Esophagus muscularis mucosa (tissue), 4 donors: ENCODE measurements around the gene PPRC1.

Experiments
- CTCF ChIP-seq, 3 experiments: fragments of 200-600 bp in 2 of 3; fragments of 450-650 bp in 1 of 3; sonication (generic) in 2 of 3; IDR thresholded peaks; one replicate each; pipeline ENCODE4 v1.5.1; 2017 to 2019; ENCODE audit warnings: antibody characterized with exemption in 3 of 3, mild to moderate bottlenecking in 2 of 3, moderate library complexity in 1 of 3
- EP300 ChIP-seq: sonication (generic); formaldehyde crosslinking; IDR thresholded peaks from one replicate; pipeline ENCODE4 v1.6.1; 2017; ENCODE audit warnings: antibody characterized with exemption
- POLR2A ChIP-seq: fragments of 450-650 bp; IDR thresholded peaks from one replicate; pipeline ENCODE4 v1.6.1; 2017; ENCODE audit warnings: antibody characterized with exemption, moderate library complexity, mild to moderate bottlenecking, low read depth
- POLR2AphosphoS5 ChIP-seq, 2 donors: sonication (generic); formaldehyde crosslinking; IDR thresholded peaks; one replicate each; pipeline ENCODE4 v1.6.1; 2017; ENCODE audit warnings: antibody characterized with exemption in 2 of 2

- TF ChIP-seq CTCF (IDR thresholded peaks at IDR 0.05), result peak in 1 of 3 experiments; percentile 12
- TF ChIP-seq POLR2A, result no peak
- peak; percentile 40 to 58 for TF ChIP-seq POLR2AphosphoS5 (IDR thresholded peaks at IDR 0.05)
- no peak for TF ChIP-seq EP300
These were observed 15.3 kb upstream of the PPRC1 start for GRCh38 chr10:102117391-102118159.
